ENCODE results near the gene ABHD2.
"Not testable (repeated sequence)": the region's sequence is repeated elsewhere in the genome, so short reads cannot be mapped to it uniquely, and the experiment has no call there.

Gene ABHD2

DNA sequence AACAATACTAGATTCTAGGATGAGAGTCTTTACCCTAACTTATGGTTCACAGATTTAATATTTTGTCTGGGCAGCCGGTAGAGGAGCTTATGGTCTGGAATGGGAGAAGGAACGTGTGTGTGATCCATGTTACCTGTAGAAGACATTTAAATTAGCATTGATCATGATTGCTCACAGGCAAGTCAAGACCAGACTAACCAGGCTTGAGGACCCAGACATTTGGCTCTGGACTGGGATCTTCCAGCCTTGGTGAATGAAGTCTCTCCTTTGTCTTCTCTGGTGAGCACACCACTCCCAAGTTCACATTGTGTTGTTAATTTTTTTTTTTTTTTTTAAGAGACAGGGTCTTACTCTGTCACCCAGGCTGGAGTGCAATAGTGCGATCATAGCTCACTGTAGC lies 11.7 kb downstream of the ABHD2 start:
- DNase-seq (ENCODE audit: low spot score): no peak

DNA sequence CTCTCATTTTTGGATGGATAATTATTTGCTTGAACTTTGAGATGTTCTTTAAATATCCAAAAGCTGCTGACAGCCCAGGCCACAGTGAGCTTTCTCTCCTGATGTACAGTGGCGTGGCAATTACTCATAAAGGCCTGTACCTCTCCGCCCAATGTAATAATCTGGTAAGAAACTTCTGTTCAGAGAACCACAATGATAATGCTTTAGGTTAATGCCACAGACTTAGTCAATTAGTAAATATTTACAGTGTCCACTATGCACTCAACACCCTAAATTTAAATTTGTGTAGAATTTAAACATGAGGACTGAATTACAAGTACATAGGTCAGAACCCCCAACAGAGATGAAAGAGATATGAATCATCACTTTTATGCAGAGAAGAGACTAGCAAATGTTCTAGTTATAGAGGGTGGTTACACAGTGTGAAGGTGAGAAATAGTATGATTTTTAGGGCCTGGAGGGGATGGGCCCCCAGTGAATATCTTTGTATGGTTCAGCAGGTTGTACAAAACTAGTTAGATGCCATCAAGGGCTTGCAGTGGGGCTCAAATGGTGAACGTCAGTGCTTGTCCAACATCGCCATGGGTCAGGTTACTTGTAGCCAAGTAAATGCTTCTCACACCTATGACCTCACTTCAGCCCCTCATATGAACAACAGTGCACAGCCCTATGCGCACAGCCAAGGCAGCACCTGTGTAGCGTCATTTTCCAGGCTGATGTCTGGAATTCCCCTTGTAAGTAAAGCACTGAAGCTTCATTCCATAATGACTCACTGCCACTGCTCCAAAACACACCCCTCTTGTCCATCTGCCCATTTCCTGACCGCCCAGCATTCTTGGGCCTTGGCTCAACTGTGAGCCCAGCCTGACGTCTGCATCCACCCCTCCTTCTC lies 13.3 kb downstream of the ABHD2 start:
- peak; percentile 89 for DNase-seq (ENCODE audit: low spot score)

- DNase-seq (ENCODE audit: low spot score): no peak
These were observed 15.4 kb downstream of the ABHD2 start for GRCh38 chr15:89103481-89104171.

DNA sequence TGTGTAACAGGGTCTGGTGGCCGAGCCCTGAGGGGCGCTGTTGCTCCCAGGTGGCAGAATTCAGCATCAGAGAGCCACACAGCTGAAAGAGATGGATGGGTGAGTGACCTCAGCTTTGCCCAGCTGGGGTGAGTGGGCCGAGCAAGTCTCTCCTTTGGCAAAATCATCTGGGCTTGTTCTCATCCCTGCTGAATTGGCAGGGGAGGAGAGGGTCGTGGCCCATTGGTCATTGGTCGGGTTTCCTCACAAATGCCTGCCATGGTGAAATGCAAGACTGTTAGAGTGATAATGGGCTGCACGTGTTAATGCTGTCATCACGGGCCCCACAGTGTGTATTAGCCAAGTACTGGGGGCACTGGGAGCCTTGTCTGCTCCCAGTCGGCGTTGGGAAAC lies 15.9 kb downstream of the ABHD2 start:
- DNase-seq (ENCODE audit: low spot score): no peak

DNA sequence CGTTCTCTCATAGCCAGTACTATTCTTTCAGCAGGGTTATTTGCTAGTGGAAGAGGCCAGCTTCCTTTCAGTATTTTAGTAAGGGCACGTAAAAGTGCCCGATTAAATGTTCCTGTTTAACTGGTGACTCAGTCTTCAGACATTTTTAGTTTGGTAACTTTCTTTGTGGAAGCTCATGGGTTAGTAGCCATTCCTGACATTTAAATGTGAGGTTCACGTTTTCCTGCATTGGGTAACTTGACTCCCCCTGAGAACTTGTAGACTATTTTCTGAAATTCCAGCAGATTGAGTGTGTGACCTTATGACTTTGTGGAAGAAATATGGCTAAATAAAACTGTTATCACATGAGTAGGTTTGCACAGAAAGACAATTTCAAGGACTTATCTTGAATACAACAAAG lies 16.9 kb downstream of the ABHD2 start:
- DNase-seq (ENCODE audit: low spot score): peak; percentile 59

DNA sequence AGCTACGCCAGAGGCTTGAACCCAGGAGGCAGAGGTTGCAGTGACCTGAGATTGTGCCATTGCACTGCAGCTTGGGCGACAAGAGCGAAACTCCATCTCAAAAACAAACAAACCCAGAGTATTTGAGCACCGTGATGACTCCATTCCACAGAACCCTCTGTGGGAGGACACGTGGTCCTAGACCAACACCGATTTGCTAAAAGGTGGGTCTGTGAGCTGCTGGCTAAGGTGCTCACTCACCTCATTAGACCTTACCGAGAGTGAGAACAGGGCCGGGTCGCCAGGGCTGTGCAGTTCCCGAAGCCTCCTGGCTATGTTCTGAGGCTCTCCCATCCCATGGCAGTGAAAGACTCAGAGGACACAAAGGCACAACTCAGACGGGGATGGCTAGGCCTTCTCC lies 17.9 kb downstream of the ABHD2 start:
- no peak for DNase-seq (ENCODE audit: low spot score)

- no peak for DNase-seq (ENCODE audit: low spot score)
These were observed 19.7 kb downstream of the ABHD2 start for GRCh38 chr15:89107984-89108383.

DNA sequence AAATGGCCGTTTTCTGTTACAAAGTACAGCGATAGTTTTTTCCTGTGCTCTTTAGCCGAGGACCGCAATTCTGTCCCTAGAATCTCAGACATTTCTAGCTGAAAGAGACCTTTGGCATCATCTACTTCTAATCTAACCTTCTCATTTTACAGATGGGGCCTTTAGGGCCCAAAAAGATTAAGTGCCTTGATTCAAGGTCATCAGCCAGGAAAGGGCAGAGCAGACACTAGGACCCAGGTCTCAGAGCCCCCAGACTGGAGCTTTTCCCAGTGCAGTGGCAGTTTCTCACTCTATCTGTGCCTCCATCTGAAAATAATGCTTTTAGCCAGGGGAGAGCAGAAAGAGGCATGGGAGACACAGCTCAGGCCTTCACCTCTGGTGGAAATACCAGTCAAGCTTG lies 20.6 kb downstream of the ABHD2 start:
- no peak for DNase-seq (ENCODE audit: low spot score)

DNA sequence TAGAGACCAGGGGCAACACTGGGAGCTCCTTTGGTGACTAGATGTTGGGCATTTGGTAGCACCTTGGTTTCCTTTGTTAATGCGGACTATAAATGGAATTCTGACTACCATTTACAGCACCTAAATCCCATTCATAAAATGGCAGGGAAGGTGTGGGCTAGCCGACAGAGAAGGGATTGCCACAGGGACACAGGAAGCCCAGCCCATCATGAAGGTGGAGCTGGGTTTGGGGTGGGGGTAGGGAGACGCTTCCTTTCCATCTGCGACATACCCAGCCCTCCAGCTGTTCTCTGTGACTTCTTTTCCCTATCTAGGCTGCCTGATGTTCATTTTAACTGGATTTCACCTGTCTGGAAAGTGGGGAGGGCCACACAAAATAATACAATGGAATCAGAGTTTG lies 21.0 kb downstream of the ABHD2 start:
- no peak for DNase-seq (ENCODE audit: low spot score)

GRCh38 chr15:89110060-89110459 lies 21.8 kb downstream of the ABHD2 start:
- no peak for DNase-seq (ENCODE audit: low spot score)

DNA sequence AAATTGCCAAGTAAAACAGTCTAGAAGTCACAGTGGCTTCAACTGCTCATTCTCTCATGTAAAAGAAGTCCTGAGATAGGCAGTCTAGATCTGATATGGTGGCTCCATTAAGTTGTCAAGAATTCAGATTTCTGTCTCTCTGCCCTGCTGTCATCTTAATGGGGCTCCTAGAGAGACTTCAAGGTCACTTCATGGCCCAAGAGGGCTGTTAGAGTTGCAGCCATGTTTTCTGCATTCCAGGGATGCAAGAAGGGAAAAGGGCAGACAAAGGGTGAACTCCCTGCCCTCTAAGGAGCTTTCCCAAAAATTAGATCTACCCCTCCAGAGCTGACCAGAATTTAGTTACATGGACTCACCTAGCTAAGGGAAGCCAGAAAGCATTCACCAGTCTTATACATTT lies 23.1 kb downstream of the ABHD2 start:
- no peak for DNase-seq (ENCODE audit: low spot score)

GRCh38 chr15:89111961-89112340 lies 23.7 kb downstream of the ABHD2 start:
- no peak for DNase-seq (ENCODE audit: low spot score)

GRCh38 chr15:89112341-89112971 lies 24.2 kb downstream of the ABHD2 start:
- peak; percentile 55 for DNase-seq (ENCODE audit: low spot score)

DNA sequence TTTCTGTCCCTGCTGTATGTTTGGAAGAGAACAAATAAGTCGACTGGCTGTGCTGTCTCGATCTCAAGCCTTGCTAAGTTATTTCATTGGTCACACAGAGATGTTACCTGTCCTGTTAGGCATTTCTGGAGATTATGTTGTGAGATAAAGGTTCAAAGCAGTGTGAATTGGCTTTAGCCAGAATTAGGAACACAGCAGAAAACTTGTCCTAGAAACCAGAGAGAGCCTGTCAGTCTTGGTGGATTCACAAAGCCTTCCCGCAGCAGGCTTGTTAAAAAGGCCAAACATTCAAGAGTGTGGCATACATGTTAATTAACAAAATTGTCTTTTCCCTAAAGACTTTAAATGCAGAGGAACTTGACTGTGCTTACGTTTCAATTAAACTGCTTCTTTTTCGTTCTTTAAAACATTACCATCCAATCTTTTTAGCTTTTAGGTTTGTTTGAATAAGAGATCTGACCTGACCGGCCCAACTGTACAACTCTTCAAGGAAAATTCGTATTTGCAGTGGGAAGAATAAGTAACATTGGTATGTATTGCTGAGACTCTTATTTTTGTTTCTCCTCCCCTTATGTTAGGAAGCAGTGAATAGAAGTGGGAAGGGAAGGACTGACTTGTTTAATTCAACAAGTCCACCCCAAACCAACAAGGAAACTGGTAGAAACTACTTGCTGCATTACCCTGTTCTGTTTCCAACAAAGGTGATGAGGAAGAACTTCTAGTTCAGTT lies 25.2 kb downstream of the ABHD2 start:
- DNase-seq (ENCODE audit: low spot score): no peak

DNA sequence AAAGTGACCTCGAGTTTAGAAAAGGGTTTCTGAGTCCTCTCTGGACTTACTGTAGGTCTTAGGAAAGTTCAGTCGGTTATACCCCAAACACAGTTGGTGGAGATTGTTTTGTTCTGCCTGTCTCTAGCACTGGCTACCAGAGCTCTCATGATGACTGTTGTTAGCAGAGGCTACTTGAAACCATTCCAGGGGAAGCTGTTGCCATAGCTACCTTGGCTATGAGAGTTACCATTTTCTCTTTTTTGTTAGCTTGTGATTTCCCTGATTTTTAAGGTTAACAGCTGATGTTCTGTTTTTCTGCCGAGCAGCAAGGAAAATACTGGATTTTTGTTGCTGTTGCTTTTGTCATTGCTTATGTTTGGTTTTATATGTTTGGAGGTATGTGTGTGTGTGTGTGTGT lies 26.7 kb downstream of the ABHD2 start:
- no peak for DNase-seq (ENCODE audit: low spot score)

DNA sequence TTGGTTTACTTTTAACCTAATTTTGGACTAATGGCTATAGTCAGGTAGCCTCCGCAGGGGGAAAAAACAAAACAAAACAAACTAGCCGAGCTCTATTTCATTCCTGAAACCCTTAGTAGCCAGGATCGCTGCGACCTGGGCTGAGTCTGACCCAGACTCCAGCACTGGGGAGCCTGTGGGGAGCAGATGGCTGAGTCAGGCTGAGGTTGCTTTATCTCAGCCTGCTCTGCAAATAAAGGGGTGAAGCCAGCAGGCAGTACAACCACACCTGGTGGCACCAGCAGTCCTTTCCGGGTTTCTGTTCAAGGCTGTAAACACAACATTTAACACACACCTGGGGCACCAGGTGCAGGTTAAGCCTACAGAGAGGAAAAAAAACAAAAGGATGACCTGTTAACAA lies 27.3 kb downstream of the ABHD2 start:
- no peak for DNase-seq (ENCODE audit: low spot score)

- no peak for DNase-seq (ENCODE audit: low spot score)
These were observed 28.1 kb downstream of the ABHD2 start for GRCh38 chr15:89116404-89116803.

GRCh38 chr15:89117790-89118189 lies 29.5 kb downstream of the ABHD2 start:
- no peak for DNase-seq (ENCODE audit: low spot score)

GRCh38 chr15:89118481-89118989 lies 30.3 kb downstream of the ABHD2 start:
- DNase-seq (ENCODE audit: low spot score): no peak

DNA sequence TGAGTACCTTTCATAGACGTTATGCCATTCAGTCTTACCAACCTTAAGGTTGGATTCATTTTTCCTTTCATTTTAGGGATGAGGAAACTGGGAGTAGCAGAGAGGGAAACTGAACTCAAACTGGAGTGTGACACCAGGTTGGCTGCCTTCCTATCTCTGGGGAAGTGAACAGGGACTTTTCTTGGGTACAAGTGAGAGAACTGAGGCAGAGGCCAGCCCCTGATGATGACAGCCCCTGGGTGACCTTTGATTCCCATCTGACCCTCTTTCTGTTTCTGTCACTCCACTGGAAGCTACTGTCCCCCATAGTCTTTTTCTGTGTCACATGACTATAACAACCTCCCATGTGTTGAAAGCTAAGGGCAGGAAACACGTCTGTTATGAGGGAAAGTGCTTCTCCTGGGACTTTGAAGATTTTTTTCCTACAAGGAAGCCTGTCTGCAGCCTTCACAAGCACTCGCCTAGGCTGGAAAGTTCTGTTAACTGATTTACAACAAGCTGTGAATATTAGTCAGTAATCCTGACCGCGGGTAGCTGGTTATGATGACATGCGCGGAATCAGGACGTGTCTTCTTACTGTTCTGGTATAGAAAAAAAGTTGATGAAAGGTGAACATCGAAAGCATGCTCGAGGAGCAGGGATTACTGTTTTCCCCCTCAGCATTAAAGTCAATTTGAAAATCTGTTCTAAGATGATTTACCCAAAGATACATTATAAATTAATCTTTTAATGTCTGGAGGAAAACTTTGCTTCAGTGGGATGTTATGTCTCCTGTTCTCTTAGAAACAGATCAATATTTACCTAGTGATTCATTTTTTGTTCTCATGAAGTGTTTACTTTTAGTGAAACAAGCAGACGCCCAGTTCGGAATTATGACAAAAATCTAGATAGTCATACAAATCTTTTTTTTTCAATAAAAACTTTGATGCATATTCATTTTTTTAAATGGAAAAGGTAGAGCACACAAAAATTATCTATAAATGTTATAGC lies 31.5 kb downstream of the ABHD2 start:
- DNase-seq (ENCODE audit: low spot score): no peak

DNA sequence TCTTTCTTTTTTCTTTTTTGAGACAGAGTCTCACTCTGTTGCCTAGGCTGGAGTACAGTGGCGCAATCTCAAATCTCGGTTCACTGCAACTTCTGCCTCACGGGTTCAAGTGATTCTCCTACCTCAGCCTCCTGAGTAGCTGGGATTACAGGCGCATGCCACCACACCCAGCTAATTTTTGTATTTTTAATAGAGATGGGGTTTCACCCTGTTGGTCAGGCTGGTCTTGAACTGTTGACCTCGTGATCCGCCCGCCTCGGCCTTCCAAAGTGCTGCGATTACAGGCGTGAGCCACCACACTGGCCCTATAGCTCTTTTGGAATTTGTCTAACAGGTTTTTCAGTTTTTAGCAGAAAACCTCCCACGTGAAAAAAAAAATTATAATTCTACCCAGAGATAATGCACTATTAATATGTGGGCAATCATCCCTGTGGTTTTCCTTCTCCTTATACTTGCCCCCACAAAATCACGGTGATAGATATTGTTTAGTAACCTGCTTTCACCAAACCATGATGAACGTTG lies 32.3 kb downstream of the ABHD2 start:
- DNase-seq (ENCODE audit: low spot score): not testable (repeated sequence)
